K562 (cell line): Measurements from ENCODE around the gene PPFIA1. TPM values are rescaled to one million over a fixed set of nuclear protein-coding genes. Genes with fewer than 3 reads are reported as not detected.
A peak's percentile ranks its signal among the peaks of the same experiment; 100 is the strongest.

ENCODE experiments used
- CC2D1A ChIP-seq: fragments of 450-650 bp; IDR thresholded peaks from 2 replicates; pipeline ENCODE4 v1.6.1; 2017; ENCODE audit warnings: mild to moderate bottlenecking
- CHCHD3 ChIP-seq: fragments of 250-450 bp; sonication (Bioruptor Pico); IDR thresholded peaks from 2 replicates; pipeline ENCODE4 v2.1.2; 2022; ENCODE audit warnings: mild to moderate bottlenecking
- CREB5 ChIP-seq: fragments of 250-450 bp; sonication (Bioruptor Pico); IDR thresholded peaks from 2 replicates; pipeline ENCODE4 v1.5.0; 2020; ENCODE audit warnings: mild to moderate bottlenecking
- EHMT2 ChIP-seq: fragments of 450-650 bp; IDR thresholded peaks from 2 replicates; pipeline ENCODE4 v1.6.1; 2018; ENCODE audit warnings: antibody characterized with exemption
- ELK1 ChIP-seq: sonication (generic); formaldehyde crosslinking; IDR thresholded peaks from 2 replicates; pipeline ENCODE4 v1.8.1; 2022; ENCODE audit warnings: missing genetic modification reagents
- SMARCA5 ChIP-seq: fragments of 450-650 bp; IDR thresholded peaks from 2 replicates; pipeline ENCODE4 v1.6.1; 2016
- SRF ChIP-seq, 2 experiments: fragments of 250-450, 450-650 bp in 1 of 2; sonication (Bioruptor Pico) in 1 of 2; sonication (generic) in 1 of 2; formaldehyde crosslinking; IDR thresholded peaks; 2 replicates each; pipeline versions ENCODE4 v1.5.0 to v1.5.1; 2020 to 2022; ENCODE audit warnings: mild to moderate bottlenecking in 1 of 2, missing genetic modification reagents in 1 of 2
- ZBTB5 ChIP-seq: fragments of 450-650 bp; IDR thresholded peaks from 2 replicates; pipeline ENCODE4 v1.6.1; 2017; ENCODE audit warnings: antibody characterized with exemption
- ZNF12 ChIP-seq: sonication (generic); formaldehyde crosslinking; IDR thresholded peaks from 2 replicates; pipeline ENCODE4 v1.4.0; 2020; ENCODE audit warnings: mild to moderate bottlenecking, missing genetic modification reagents
- ZNF124 ChIP-seq: sonication (generic); formaldehyde crosslinking; IDR thresholded peaks from 2 replicates; pipeline ENCODE4 v1.8.1; 2022; ENCODE audit warnings: missing genetic modification reagents
- ZNF143 ChIP-seq: sonication (generic); formaldehyde crosslinking; IDR thresholded peaks from 2 replicates; pipeline ENCODE4 v1.9.0; 2022; ENCODE audit warnings: mild to moderate bottlenecking, missing genetic modification reagents
- ZNF511 ChIP-seq: sonication (generic); formaldehyde crosslinking; IDR thresholded peaks from 2 replicates; pipeline ENCODE4 v1.8.0; 2022; ENCODE audit warnings: mild to moderate bottlenecking, missing genetic modification reagents
- ZNF592 ChIP-seq: fragments of 450-650 bp; IDR thresholded peaks from 2 replicates; pipeline ENCODE4 v1.6.1; 2017; ENCODE audit warnings: antibody characterized with exemption, mild to moderate bottlenecking
- polyA plus RNA-seq, 8 experiments: library from polyadenylated mRNA; depleted of rRNA in 4 of 8; stranded (reverse) in 5 of 8; unstranded in 3 of 8; fragments of >200 nt; fragmentation: Nextera tagmentation in 2 of 8; fragmentation: Illumina TruSeq in 1 of 8; extraction: Ambion mirVana in 2 of 8; extraction: Trizol in 1 of 8; gene quantifications; 2 replicates each; pipeline versions ENCODE4 v1.2.1 to v1.2.3, GENCODE V29; 2011 to 2014; ENCODE audit warnings: inconsistent platforms in 1 of 8, missing spikeins in 1 of 8
- total RNA-seq, 7 experiments: library from RNA; depleted of rRNA in 6 of 7; stranded (reverse); fragments of >200 nt in 6 of 7; fragmentation: Illumina TruSeq in 2 of 7; extraction: Trizol in 2 of 7; gene quantifications; 2 replicates each; pipeline versions ENCODE4 v1.2.1 to v1.2.3, GENCODE V29; 2011 to 2021; ENCODE audit warnings: low replicate concordance in 1 of 7

Gene PPFIA1
- total and polyA plus RNA-seq, 9 of the 15 experiments (the other 6 are each of a cell fraction or from before 2014, with no cell fraction given), result 9.9 to 41.5 (median 28.5) TPM

- TF ChIP-seq ZNF592 (no peak), SRF (CRISPR knock-in tag; IDR thresholded peaks at IDR 0.05) (no peak), EHMT2 (no peak), CC2D1A (no peak), ZBTB5 (0 out of 2 replicates have a peak, but pooled peaks have one; percentile 29), ZNF143 (no peak), ZNF511 (0 out of 2 replicates have a peak, but pooled peaks have one; percentile 33), SMARCA5 (peak; percentile 53; the same call in 1 of the 2 replicates), CREB5 (no peak), ELK1 (CRISPR knock-in tag) (no peak), ZNF12 (no peak), ZNF124 (CRISPR knock-in tag) (no peak), CHCHD3 (CRISPR knock-in tag) (no peak)
These were observed 150.0 kb downstream of the PPFIA1 start (continued) for GRCh38 chr11:70420496-70420895.
